GM23338 (cell line): ENCODE measurements around the gene DGKH. TPM values are rescaled to one million over a fixed set of nuclear protein-coding genes. Genes with fewer than 3 reads are reported as not detected.

Source experiments
- ATAC-seq: fragments of 200-7000 bp; cut with Tn5 transposase; 3 replicates; pipeline ENCODE4 v1.9.1; 2020
- DNase-seq: peaks from one replicate; pipeline ENCODE4 v3.0.0-alpha.2; 2015; ENCODE audit warnings: low spot score
- H2AFZ ChIP-seq: fragments of 200-600 bp; sonication (generic); 2 replicates; pipeline ENCODE4 v1.8.0; 2016; ENCODE audit warnings: antibody characterized with exemption, mild to moderate bottlenecking, moderate library complexity
- H3F3A ChIP-seq: fragments of 200-600 bp; sonication (generic); replicated peaks from 2 replicates; pipeline ENCODE4 v1.8.0; 2017; ENCODE audit warnings: antibody characterized with exemption, mixed run types, low read depth
- H3K27ac ChIP-seq: fragments of 200-600 bp; sonication (generic); 2 replicates; pipeline ENCODE4 v1.6.1; 2016; ENCODE audit warnings: low read depth
- H3K27me3 ChIP-seq: fragments of 200-600 bp; sonication (generic); 2 replicates; pipeline ENCODE4 v1.8.0; 2016; ENCODE audit warnings: mild to moderate bottlenecking, mixed run types, moderate library complexity; ENCODE audit not compliant: insufficient read depth
- H3K36me3 ChIP-seq: fragments of 200-600 bp; sonication (generic); 2 replicates; pipeline ENCODE4 v1.8.0; 2016; ENCODE audit warnings: mild to moderate bottlenecking; ENCODE audit not compliant: insufficient read depth
- H3K4me1 ChIP-seq: fragments of 200-600 bp; sonication (generic); 2 replicates; pipeline ENCODE4 v1.8.0; 2016; ENCODE audit warnings: mild to moderate bottlenecking, moderate library complexity; ENCODE audit not compliant: insufficient read depth
- H3K4me2 ChIP-seq: fragments of 200-600 bp; sonication (generic); 2 replicates; pipeline ENCODE4 v1.7.1; 2017; ENCODE audit warnings: mixed run types
- H3K4me3 ChIP-seq: fragments of 200-600 bp; sonication (generic); 2 replicates; pipeline ENCODE4 v1.6.1; 2016; ENCODE audit warnings: mixed run types
- H3K79me2 ChIP-seq: fragments of 200-600 bp; sonication (generic); replicated peaks from 2 replicates; pipeline ENCODE4 v1.8.0; 2017; ENCODE audit warnings: mild to moderate bottlenecking; ENCODE audit not compliant: insufficient read depth
- H3K9me2 ChIP-seq: fragments of 200-600 bp; sonication (generic); 2 replicates; pipeline ENCODE4 v1.8.0; 2017; ENCODE audit not compliant: insufficient read depth
- H4K20me1 ChIP-seq: fragments of 200-600 bp; sonication (generic); replicated peaks from 2 replicates; pipeline ENCODE4 v1.8.0; 2017; ENCODE audit warnings: mild to moderate bottlenecking; ENCODE audit not compliant: insufficient read depth
- H3K27ac Mint-ChIP-seq: 2 replicates; pipeline ENCODE4 v1.8.0; 2020; ENCODE audit warnings: inconsistent platforms, mild to moderate bottlenecking, moderate library complexity, mixed read lengths
- H3K27me3 Mint-ChIP-seq: 3 replicates; pipeline ENCODE4 v1.8.0; 2022; ENCODE audit warnings: low read depth, mild to moderate bottlenecking, moderate library complexity, mixed read lengths, inconsistent platforms; ENCODE audit not compliant: insufficient read depth, poor library complexity
- H3K36me3 Mint-ChIP-seq: 3 replicates; pipeline ENCODE4 v1.8.0; 2021; ENCODE audit warnings: low read depth, mild to moderate bottlenecking, inconsistent platforms, moderate library complexity, mixed read lengths
- H3K4me1 Mint-ChIP-seq: 3 replicates; pipeline ENCODE4 v1.8.0; 2020; ENCODE audit warnings: mild to moderate bottlenecking, inconsistent platforms, mixed read lengths
- H3K4me3 Mint-ChIP-seq: 3 replicates; pipeline ENCODE4 v1.8.0; 2021; ENCODE audit warnings: moderate library complexity, mild to moderate bottlenecking, inconsistent platforms, mixed read lengths
- H3K9me3 Mint-ChIP-seq: 3 replicates; pipeline ENCODE4 v1.8.0; 2020; ENCODE audit warnings: moderate library complexity, mild to moderate bottlenecking, inconsistent platforms, mixed read lengths
- CREB1 ChIP-seq: fragments of 250-450 bp; sonication (Bioruptor Pico); IDR thresholded peaks from 2 replicates; pipeline ENCODE4 v1.5.0; 2020; ENCODE audit warnings: low read depth, mild to moderate bottlenecking, moderate library complexity
- EZH2 ChIP-seq: fragments of 200-600 bp; sonication (generic); IDR thresholded peaks from one replicate; pipeline ENCODE4 v1.8.0; 2017; ENCODE audit warnings: antibody characterized with exemption, mild to moderate bottlenecking, low read depth; ENCODE audit not compliant: unreplicated experiment
- JUNB ChIP-seq: IDR thresholded peaks from one replicate; pipeline ENCODE4 v1.6.1; 2016; ENCODE audit warnings: antibody characterized with exemption; ENCODE audit not compliant: unreplicated experiment
- NANOG ChIP-seq: IDR thresholded peaks from 2 replicates; pipeline ENCODE4 v1.6.1; 2016; ENCODE audit warnings: antibody characterized with exemption, borderline replicate concordance
- POLR2AphosphoS5 ChIP-seq: IDR thresholded peaks from 2 replicates; pipeline ENCODE4 v1.6.1; 2016; ENCODE audit warnings: antibody characterized with exemption, low read depth
- STAT1 ChIP-seq: IDR thresholded peaks from one replicate; pipeline ENCODE4 v1.6.1; 2016; ENCODE audit warnings: antibody characterized with exemption; ENCODE audit not compliant: unreplicated experiment
- ZNF331 ChIP-seq: fragments of 250-450 bp; sonication (Bioruptor Pico); IDR thresholded peaks from 2 replicates; pipeline ENCODE4 v1.5.0; 2020; ENCODE audit warnings: low read depth, mild to moderate bottlenecking, moderate library complexity
- polyA plus RNA-seq: library from polyadenylated mRNA; unstranded; fragments of >200 nt; fragmentation: Nextera tagmentation; extraction: Ambion mirVana; gene quantifications from 2 replicates; pipeline ENCODE4 v1.2.1, GENCODE V29; 2016
- total RNA-seq: library from RNA; depleted of rRNA; stranded (reverse); fragments of >200 nt; shearing (Covaris generic); gene quantifications from 2 replicates; pipeline ENCODE4 v1.2.3, GENCODE V29; 2014
- TF ChIP-seq, protein P1 (sequence below): fragments of 250-450 bp; sonication (Bioruptor Pico); IDR thresholded peaks from 2 replicates; pipeline ENCODE4 v1.5.0; 2020; ENCODE audit warnings: mild to moderate bottlenecking, moderate library complexity
- TF ChIP-seq, protein P2 (sequence below), 2 experiments: fragments of 200-600 bp in 1 of 2; sonication (generic) in 1 of 2; conservative IDR thresholded peaks; 2 replicates each; pipeline versions ENCODE4 v1.5.1 to v1.6.1; 2016 to 2017; ENCODE audit warnings: antibody characterized with exemption in 2 of 2, low read depth in 2 of 2, mild to moderate bottlenecking in 2 of 2, moderate library complexity in 1 of 2

The DGKH gene
- total and polyA plus RNA-seq, 2 experiments from 2014 or later, result 2.1 to 7.5 TPM

DNA sequence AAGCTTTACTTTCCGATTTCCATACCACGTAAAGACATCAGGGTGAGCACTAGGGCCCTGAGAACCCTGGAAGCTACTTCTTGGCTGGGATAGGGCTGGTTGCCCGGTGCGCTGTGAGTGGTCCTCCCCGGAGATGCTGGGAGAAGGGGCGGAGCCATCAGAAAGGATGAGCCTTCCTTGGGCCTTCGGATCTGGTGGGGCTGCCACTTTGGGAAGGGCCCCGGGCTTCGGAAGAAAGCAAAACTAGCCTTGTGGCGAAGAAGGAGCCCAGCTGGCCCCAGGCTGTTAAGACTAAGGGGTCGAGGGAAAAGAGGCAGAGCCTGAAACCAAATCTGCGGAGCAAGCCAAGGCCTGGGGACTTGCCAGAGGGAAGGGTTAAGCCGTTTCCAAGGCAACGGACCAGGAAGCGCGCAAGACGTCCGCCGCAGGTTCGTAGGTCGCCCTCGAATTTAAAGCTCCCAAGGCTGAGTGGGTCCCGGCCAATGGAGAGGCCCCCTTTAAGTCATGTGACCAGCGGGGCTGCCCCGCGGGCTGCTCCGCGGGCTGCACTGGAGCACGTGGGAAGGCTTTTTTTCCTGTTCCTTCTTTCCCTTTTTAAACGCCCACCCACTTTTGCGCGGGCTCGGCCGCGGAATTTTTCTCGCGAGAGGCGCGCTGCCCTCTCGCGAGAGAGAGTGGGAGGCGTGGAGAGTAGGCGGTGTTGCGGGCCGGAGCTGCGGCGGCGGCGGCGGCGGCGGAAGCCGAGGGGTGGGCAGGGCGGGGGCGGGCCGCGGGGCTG lies 223.1 kb downstream of the DGKH start (continued):
- TF ChIP-seq, protein P1, sequence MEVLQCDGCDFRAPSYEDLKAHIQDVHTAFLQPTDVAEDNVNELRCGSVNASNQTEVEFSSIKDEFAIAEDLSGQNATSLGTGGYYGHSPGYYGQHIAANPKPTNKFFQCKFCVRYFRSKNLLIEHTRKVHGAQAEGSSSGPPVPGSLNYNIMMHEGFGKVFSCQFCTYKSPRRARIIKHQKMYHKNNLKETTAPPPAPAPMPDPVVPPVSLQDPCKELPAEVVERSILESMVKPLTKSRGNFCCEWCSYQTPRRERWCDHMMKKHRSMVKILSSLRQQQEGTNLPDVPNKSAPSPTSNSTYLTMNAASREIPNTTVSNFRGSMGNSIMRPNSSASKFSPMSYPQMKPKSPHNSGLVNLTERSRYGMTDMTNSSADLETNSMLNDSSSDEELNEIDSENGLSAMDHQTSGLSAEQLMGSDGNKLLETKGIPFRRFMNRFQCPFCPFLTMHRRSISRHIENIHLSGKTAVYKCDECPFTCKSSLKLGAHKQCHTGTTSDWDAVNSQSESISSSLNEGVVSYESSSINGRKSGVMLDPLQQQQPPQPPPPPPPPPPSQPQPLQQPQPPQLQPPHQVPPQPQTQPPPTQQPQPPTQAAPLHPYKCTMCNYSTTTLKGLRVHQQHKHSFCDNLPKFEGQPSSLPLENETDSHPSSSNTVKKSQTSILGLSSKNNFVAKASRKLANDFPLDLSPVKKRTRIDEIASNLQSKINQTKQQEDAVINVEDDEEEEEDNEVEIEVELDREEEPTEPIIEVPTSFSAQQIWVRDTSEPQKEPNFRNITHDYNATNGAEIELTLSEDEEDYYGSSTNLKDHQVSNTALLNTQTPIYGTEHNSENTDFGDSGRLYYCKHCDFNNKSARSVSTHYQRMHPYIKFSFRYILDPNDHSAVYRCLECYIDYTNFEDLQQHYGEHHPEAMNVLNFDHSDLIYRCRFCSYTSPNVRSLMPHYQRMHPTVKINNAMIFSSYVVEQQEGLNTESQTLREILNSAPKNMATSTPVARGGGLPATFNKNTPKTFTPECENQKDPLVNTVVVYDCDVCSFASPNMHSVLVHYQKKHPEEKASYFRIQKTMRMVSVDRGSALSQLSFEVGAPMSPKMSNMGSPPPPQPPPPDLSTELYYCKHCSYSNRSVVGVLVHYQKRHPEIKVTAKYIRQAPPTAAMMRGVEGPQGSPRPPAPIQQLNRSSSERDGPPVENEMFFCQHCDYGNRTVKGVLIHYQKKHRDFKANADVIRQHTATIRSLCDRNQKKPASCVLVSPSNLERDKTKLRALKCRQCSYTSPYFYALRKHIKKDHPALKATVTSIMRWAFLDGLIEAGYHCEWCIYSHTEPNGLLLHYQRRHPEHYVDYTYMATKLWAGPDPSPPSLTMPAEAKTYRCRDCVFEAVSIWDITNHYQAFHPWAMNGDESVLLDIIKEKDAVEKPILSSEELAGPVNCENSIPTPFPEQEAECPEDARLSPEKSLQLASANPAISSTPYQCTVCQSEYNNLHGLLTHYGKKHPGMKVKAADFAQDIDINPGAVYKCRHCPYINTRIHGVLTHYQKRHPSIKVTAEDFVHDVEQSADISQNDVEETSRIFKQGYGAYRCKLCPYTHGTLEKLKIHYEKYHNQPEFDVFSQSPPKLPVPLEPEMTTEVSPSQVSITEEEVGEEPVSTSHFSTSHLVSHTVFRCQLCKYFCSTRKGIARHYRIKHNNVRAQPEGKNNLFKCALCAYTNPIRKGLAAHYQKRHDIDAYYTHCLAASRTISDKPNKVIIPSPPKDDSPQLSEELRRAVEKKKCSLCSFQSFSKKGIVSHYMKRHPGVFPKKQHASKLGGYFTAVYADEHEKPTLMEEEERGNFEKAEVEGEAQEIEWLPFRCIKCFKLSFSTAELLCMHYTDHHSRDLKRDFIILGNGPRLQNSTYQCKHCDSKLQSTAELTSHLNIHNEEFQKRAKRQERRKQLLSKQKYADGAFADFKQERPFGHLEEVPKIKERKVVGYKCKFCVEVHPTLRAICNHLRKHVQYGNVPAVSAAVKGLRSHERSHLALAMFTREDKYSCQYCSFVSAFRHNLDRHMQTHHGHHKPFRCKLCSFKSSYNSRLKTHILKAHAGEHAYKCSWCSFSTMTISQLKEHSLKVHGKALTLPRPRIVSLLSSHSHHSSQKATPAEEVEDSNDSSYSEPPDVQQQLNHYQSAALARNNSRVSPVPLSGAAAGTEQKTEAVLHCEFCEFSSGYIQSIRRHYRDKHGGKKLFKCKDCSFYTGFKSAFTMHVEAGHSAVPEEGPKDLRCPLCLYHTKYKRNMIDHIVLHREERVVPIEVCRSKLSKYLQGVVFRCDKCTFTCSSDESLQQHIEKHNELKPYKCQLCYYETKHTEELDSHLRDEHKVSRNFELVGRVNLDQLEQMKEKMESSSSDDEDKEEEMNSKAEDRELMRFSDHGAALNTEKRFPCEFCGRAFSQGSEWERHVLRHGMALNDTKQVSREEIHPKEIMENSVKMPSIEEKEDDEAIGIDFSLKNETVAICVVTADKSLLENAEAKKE, result peak; percentile 71
- 0 out of 2 replicates have a peak, but pooled peaks have one; percentile 14 for TF ChIP-seq CREB1 (CRISPR knock-in tag)
- no peak for TF ChIP-seq ZNF331 (CRISPR knock-in tag)
- no peak for TF ChIP-seq STAT1
- TF ChIP-seq NANOG, result no peak
- no peak for TF ChIP-seq EZH2

DNA sequence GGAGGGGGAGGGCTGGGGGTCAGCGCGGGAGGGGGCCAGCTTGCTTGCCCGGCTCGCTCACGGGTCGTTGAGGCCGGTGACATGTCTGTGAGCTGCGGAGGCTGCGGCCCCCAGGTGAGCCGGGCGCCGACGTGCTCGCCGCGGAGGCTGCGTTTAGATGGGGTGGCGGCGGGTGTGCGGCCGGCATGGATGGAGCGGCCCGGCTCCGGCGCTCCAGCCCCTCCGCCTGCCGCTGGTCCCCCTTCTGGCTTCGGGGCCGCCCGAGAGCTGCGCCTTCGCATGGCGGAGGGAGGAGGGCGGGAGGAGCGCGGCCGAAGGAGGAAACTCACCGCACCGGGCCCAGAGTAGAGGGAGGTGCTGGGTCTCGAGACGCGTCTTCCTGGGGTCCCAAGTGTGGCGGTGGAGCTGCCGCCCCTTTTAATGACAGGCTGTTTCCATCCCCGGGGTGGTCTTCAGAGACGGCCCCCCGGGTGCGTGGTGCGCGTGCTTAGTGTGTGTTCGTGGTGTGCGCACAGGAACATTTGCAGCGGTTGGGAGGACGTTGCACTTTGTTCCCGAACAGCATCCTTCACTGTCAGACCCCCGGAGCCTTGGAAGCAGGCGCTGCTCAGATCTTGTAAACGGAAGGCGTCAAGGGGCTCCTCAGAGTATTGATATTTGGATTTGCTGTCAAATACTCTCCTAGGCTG lies 223.8 kb downstream of the DGKH start, which contains the start of gene AKAP11:
TSS of gene AKAP11 (plus strand) at position 38 of the 689 bp plus-strand sequence. CDS start 14,197 bp downstream, outside the sequence.
- peak within 1 kb of the TSS; percentile 55 for H3K27ac ChIP-seq
- H3K36me3 ChIP-seq, result no peaks in the 10 kb centered on the region
- peak; percentile 73 for DNase-seq

More for the DNA sequence above, 223.8 kb downstream of the DGKH start, which contains the start of gene AKAP11:
- H3K27ac Mint-ChIP-seq, result peak within 1 kb of the TSS; percentile 95
- Histone ChIP-seq H3K27me3 (no peaks in the 10 kb centered on the region), H3F3A (peaks cover 5% of the 10 kb centered on the region; the same call in 1 of the 2 replicates), H3K9me2 (no peaks in the 10 kb centered on the region), H3K4me3 (peak within 1 kb of the TSS; percentile 68), H3K4me2 (peak within 1 kb of the TSS; percentile 86), H3K79me2 (peaks cover 50% of the 10 kb centered on the region), H4K20me1 (no peaks in the 10 kb centered on the region), H2AFZ (peak within 1 kb of the TSS; percentile 89), H3K4me1 (peaks cover 30% of the 10 kb centered on the region)
- peak; percentile 66 for ATAC-seq
- peaks cover 13% of the 10 kb centered on the region for H3K27me3 Mint-ChIP-seq
- H3K4me3 Mint-ChIP-seq, result peak within 1 kb of the TSS; percentile 98
- TF ChIP-seq JUNB (no peak), POLR2AphosphoS5 (peak; percentile 16; the same call in 1 of the 2 replicates), ZNF331 (CRISPR knock-in tag) (no peak), CREB1 (CRISPR knock-in tag) (no peak)
- TF ChIP-seq, protein P2, sequence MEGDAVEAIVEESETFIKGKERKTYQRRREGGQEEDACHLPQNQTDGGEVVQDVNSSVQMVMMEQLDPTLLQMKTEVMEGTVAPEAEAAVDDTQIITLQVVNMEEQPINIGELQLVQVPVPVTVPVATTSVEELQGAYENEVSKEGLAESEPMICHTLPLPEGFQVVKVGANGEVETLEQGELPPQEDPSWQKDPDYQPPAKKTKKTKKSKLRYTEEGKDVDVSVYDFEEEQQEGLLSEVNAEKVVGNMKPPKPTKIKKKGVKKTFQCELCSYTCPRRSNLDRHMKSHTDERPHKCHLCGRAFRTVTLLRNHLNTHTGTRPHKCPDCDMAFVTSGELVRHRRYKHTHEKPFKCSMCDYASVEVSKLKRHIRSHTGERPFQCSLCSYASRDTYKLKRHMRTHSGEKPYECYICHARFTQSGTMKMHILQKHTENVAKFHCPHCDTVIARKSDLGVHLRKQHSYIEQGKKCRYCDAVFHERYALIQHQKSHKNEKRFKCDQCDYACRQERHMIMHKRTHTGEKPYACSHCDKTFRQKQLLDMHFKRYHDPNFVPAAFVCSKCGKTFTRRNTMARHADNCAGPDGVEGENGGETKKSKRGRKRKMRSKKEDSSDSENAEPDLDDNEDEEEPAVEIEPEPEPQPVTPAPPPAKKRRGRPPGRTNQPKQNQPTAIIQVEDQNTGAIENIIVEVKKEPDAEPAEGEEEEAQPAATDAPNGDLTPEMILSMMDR (conservative IDR thresholded peaks at IDR 0.05; ENCODE audit: low read depth in 2 of 2), result no peak
- peaks cover 20% of the 10 kb centered on the region for H3K36me3 Mint-ChIP-seq
- H3K9me3 Mint-ChIP-seq, result peaks cover 29% of the 10 kb centered on the region
- H3K4me1 Mint-ChIP-seq, result peaks cover 42% of the 10 kb centered on the region
